ENCODE data around the gene INTS14. TPM values are rescaled to one million over a fixed set of nuclear protein-coding genes. Genes with fewer than 3 reads are reported as not detected.

The INTS14 gene
- total RNA-seq, 1 experiment from 2014 or later: 44.7 TPM

- no peaks in the 10 kb centered on the region for H3K9me3 Mint-ChIP-seq
- H4K91ac ChIP-seq (ENCODE audit: insufficient read length, low read depth, low read length): no peak overlapping the region
- no peaks in the 10 kb centered on the region for H3K79me2 ChIP-seq (ENCODE audit: insufficient read depth, low read length)
- H4K8ac ChIP-seq (replicated peaks; ENCODE audit: insufficient read length, low read depth, low read length): no peak overlapping the region
- no peak overlapping the region for H2AK5ac ChIP-seq (ENCODE audit: insufficient read length, low read length)
- no peaks in the 10 kb centered on the region for H3K27me3 Mint-ChIP-seq (ENCODE audit: low read depth)
- H4K20me1 ChIP-seq (ENCODE audit: control insufficient read depth, insufficient read depth, insufficient read length): no peaks in the 10 kb centered on the region
- DNase-seq: no peak
- H3K18ac ChIP-seq (ENCODE audit: insufficient read length, low read depth, low read length): no peak overlapping the region
- WGBS (ENCODE audit: extremely low coverage, insufficient read length, low lambda C conversion rate): no CpG with 5 or more reads among the region's 4 CpGs
- no peak overlapping the region for H3K27ac Mint-ChIP-seq
- H3K23me2 ChIP-seq (ENCODE audit: insufficient read length, low read depth, low read length, poor library complexity, severe bottlenecking): no peaks in the 10 kb centered on the region
- H2BK15ac ChIP-seq (ENCODE audit: low read depth, low read length): no peak overlapping the region
- H2BK5ac ChIP-seq (ENCODE audit: insufficient read length, low read length): no peak overlapping the region
- TF ChIP-seq CTCF (conservative IDR thresholded peaks at IDR 0.05): no peak
- H3K56ac ChIP-seq (ENCODE audit: insufficient read length, low read depth, low read length): no peak overlapping the region
- H3K14ac ChIP-seq (ENCODE audit: insufficient read depth, low read length): no peak overlapping the region
- H4K5ac ChIP-seq (ENCODE audit: insufficient read length, low read depth, low read length): no peak overlapping the region
- H3K4me1 ChIP-seq (ENCODE audit: insufficient read depth, low read length): no peaks in the 10 kb centered on the region
- no peak overlapping the region for H3K4ac ChIP-seq (ENCODE audit: low read depth, low read length)
- H2BK12ac ChIP-seq (ENCODE audit: insufficient read length, low read depth, low read length): no peak overlapping the region
- H3K79me1 ChIP-seq (ENCODE audit: insufficient read depth, low read depth, low read length, poor library complexity, severe bottlenecking): no peaks in the 10 kb centered on the region
- H3K9me3 ChIP-seq (ENCODE audit: control insufficient read depth, low read depth, low read length): no peaks in the 10 kb centered on the region
- no peak overlapping the region for H3K4me2 ChIP-seq (ENCODE audit: insufficient read depth, insufficient read length, low read length)
- H3K4me3 Mint-ChIP-seq: no peak overlapping the region
- no peak overlapping the region for H2AFZ ChIP-seq (ENCODE audit: low read length)
- no peak overlapping the region for H3K9ac ChIP-seq (ENCODE audit: extremely low read depth, insufficient read length, low read length)
- H3K4me1 Mint-ChIP-seq: peaks cover 6% of the 10 kb centered on the region in 2 experiments
- no peak overlapping the region for H3K23ac ChIP-seq (ENCODE audit: insufficient read length, low read depth, low read length)
- no peak overlapping the region for H2BK120ac ChIP-seq (ENCODE audit: low read depth, low read length, poor library complexity, severe bottlenecking)
- no peaks in the 10 kb centered on the region for H3K36me3 Mint-ChIP-seq (ENCODE audit: insufficient read depth in 1 of 3, low read depth in 3 of 3)
- no peaks in the 10 kb centered on the region for H3K27me3 ChIP-seq (ENCODE audit: insufficient read depth, low read length)
- H2BK20ac ChIP-seq (ENCODE audit: low read depth, low read length, poor library complexity, severe bottlenecking): no peak overlapping the region
- H3T11ph ChIP-seq (ENCODE audit: low read length): no peak overlapping the region
- no peak overlapping the region for H3K27ac ChIP-seq (ENCODE audit: insufficient read length, low read depth, low read length)
Observed at GRCh38 chr15:65655457-65655856, 44.5 kb upstream of the INTS14 start.
